ENCODE measurements around the gene TIA1. TPM values are rescaled to one million over a fixed set of nuclear protein-coding genes. Genes with fewer than 3 reads are reported as not detected.

TIA1 gene
- total RNA-seq, 1 experiment from 2014 or later: 72.2 TPM

DNA sequence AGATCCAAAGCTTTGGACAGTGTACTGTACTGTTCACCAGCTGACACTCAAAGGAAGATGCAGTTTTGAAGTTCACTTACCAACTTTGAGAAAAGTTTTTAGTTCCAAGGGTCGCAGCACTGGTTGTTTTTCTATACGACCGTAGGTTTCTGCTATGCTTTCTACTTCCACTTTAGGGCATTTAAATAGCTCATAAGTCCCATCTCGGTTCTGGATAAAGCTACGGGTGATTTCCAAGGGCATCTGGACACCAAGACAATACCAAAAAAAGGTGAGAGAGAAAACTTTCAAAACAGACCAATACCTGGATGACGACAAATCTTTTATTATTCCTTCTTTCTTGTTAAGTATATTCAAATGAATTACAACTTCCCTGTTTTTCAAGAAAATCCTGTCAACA lies 87.9 kb downstream of the TIA1 start:
- DNase-seq (ENCODE audit: low spot score): no peak

Other genes with a start within 250 kb of the TIA1 start
- 24.3 and 26.3 TPM in 2 replicates for gene PCBP1, start 161.2 kb downstream of the TIA1 start, total RNA-seq (2014; rRNA removed; shearing (Covaris generic))
- 13.2 and 15.8 TPM in 2 replicates for gene C2orf42, start 57.6 kb downstream of the TIA1 start, total RNA-seq (2014; rRNA removed; shearing (Covaris generic))
- gene PCYOX1, start 9.5 kb upstream of the TIA1 start, total RNA-seq (2014; rRNA removed; shearing (Covaris generic)): 65.8 and 77.7 TPM in 2 replicates
- 422 and 518 TPM in 2 replicates for gene SNRPG, start 45.1 kb upstream of the TIA1 start, total RNA-seq (2014; rRNA removed; shearing (Covaris generic))
- 90.6 and 97.3 TPM in 2 replicates for gene FAM136A, start 53.4 kb upstream of the TIA1 start, total RNA-seq (2014; rRNA removed; shearing (Covaris generic))